GM19351 (cell line): ENCODE data around the gene ULK3.
"Not testable (repeated sequence)": the region's sequence is repeated elsewhere in the genome, so short reads cannot be mapped to it uniquely, and the experiment has no call there.

Source experiments
- ATAC-seq: cut with Tn5 transposase; IDR thresholded peaks from one replicate; pipeline ENCODE4 v1.9.1; 2021; ENCODE audit warnings: mild to moderate bottlenecking, moderate library complexity; ENCODE audit not compliant: unreplicated experiment

ULK3 gene

DNA sequence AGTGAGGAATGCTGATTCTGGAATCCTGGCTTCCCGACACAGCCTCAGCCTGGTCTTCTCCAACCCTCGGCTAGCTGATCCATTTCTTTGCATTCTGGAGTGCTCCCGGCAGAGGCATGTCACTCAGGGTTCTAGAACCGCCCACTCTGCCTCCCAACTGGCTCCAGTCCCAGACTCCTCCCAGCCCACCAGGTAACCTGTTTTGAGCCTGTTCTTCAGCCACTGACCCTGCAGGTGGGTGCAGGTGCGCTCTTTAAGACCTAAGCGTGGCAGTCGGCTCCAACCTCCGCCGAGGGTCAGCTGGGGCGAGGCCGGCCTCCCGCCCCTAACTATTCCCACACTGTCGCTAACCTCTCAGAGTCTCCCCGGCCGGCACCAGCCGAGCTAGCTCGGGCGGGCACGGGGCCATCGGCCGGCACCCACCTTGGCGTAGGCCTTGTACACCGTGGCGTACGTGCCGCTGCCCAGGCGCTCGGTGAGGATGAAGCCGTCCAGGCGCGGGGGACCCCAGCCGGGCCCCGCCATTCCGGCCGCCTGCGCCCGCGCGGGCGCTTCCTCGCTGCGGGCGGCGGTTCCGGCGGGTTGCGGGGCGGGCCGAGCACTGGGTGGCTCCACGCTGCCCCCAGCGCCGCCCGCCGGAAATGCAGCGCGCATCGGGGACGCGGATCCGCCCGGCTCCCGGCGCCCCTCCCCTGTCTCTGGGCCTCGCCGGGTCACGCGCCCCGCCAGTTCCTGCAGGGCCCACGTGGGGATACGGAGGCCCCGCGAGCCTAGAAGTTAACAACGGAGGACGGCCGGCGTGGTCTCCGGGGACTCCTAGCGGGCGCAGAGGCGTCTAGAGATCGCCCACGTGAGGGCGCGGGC is at the start of gene ULK3:
ULK3 (minus strand) TSS at position 576 of the 864 bp plus-strand sequence; CDS start at position 525, 51 bp downstream.
- ATAC-seq = peak; percentile 81

DNA sequence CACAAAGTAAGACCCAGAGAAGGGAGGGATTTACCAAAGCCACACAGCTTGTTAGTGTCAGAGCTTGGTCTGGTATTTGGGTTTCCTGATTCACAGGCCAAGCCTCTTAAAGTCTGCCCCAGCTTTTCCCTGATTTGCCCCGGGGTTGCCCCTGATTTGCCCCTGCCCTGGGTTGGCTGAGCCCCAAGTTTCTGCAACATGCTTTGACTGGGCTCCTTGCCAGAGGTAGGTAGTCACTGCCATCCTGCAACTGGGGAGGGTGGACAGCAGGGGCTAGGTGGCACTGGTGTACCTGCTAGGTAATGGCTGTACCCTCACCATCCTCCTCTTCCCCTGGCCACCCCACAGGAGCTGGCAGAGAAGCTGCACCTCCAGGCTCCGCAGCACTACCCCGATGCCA is 49.4 kb upstream of the ULK3 start:
- ATAC-seq = no peak

GRCh38 chr15:74891469-74891868 is 48.5 kb upstream of the ULK3 start:
- ATAC-seq = no peak

- no peak for ATAC-seq
Observed at GRCh38 chr15:74890665-74890960, 47.7 kb upstream of the ULK3 start.

- peak; percentile 95 for ATAC-seq
Observed at GRCh38 chr15:74889883-74890664, 47.1 kb upstream of the ULK3 start, which contains the start of gene MPI. TSS of gene MPI (plus strand) at chr15:74890042. CDS start at chr15:74890074, 32 bp downstream.

DNA sequence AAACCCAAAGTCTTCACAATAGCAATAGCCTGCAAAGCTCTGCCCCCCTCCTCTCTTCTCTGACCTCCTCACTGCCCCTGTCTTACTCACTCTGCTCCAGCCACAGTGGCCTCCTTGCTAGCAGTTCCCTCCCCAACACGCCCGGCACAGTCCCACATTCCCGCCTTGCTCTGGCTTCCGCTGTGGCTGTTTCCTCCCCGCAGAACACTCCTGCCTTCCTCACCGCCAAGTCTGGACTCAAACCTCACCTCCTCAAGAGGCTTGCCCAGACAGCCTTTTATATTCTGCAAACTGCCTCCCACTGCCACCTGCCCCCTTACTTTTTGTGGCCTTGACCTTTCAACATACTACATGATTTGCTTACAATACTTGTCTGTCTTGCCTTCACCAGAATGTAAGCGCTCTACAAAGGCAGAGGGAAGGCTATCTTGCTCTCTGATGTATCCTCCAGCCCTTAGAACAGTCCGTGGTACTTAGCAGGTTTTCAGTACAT is 46.5 kb upstream of the ULK3 start:
- ATAC-seq = peak; percentile 20

GRCh38 chr15:74888716-74889115 is 45.8 kb upstream of the ULK3 start:
- ATAC-seq = no peak

GRCh38 chr15:74887537-74888193 is 44.7 kb upstream of the ULK3 start:
- ATAC-seq = not testable (repeated sequence)

DNA sequence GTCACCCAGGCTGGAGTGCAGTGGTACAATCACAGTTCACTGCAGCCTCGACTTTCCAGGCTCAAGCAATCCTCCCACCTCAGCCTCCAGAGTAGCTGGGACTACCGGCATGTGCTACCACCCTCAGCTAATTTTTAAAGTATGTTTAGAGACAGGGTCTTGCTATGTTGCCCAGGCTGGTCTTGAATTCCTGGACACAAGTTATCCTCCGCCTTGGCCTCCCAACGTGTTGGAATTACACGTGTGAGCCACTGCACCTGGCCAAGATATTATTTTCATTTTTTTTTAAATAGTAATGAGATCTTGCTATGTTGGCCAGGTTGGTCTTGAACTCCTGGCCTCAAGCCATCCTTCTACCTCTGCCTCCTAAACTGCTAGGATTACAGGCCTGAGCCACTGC is 42.5 kb upstream of the ULK3 start:
- no peak for ATAC-seq

DNA sequence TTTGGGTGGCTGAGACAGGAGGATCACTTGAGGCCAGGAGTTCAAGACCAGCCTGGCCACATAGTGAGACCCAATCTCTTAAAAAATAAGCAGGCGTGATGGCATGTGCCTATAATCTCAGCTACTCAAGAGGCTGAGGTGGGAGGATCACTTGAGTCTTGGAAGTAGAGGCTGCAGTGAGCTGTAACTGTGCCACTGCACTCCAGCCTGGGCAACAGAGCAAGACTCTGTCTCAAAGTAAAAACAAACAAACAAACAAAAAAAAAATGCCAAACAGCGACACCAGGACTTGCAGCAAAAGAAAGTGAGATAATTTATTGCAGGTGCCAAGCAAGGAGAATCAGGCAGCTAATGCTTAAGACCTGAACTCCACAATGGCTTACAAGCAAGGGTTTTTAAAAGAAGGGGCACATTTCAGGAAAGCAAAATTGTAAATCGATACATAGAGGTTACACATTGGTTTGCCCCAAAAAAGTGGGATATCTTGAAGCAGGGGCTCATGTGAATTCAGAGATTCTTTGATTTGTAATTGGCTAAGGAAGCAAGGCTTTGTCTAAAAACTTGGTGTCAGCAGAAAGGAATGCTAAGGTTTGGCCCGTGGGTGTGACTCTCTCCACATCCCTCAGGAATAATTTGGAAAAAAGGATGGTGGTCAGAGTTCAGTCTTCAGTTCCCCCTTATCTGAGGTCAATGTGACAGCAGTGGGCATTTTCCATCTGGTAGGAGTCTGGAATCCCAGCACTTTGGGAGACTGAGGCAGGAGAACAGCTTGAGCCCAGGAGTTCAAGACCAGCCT is 41.7 kb upstream of the ULK3 start:
- ATAC-seq = no peak

- ATAC-seq = no peak
Observed at GRCh38 chr15:74882528-74882927, 39.6 kb upstream of the ULK3 start.

GRCh38 chr15:74878273-74878672 is 35.3 kb upstream of the ULK3 start:
- no peak for ATAC-seq

DNA sequence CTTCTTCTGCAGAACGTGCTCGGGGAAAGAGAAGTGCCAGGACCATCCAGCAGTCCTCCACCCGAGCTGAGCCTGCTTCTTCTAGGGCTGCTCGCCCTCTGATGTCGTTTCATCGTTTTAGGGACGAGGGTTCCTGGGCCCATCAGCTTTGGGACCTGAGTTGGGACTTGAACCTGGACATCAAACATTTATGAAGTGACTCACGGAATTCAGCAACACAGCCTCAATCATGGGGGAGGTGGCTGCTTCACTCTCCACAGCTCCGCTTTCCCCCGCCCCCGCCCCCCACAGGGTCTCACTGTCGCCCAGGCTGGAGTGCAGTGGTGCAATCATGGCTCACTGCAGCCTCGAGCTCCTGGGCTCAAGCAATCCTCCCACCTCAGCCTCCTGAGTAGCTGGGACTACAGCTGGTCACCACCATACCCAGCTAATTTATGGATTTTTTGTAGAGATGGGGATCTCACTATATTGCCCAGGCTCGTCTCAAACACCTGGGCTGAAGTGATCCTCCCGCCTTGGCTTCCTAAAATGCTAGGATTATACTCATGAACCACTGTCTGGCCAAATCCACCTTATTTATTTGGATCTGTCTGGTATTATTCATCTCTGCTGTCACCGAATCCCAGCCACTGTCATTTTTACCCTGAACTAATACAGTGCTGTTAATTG is 30.9 kb upstream of the ULK3 start:
- no peak for ATAC-seq

DNA sequence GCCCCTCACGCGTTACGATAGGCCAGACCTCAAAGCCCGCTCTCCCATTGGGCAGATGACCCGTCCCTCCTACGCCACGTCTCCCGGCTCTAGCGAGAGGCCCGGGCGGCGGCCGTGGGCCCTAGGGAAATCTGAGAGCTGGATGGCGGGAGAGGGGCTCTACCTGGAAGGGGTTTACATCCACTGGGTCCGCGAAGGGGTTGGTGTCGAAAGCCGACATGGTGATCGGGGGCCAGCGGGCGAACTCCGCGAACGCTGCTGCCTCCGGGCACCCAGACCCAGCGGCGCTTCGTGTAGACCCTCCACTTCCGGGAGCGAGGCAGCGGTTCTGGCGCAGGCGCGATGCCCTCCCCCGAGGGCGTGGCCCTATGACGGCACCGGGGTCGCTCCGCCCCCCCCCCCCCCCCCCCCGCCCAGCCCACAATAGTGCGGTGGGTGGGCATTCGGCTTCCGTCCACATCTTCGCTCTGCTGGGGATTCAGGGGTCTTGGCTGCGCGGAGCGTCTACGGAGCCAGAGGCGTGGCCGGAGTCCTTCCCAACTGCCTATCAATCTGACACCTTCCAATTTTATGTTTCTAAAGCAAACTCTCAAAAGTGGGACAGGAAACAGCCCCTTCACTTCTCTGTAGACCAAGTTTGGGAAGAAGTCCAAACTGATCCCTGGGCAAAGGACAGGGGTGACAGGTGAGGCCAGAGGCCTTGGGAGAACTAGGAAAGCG is 30.2 kb upstream of the ULK3 start, which contains the start of gene SCAMP2:
SCAMP2 (minus strand) TSS at position 330 of the 720 bp plus-strand sequence; CDS start at position 220, 110 bp downstream.
- peak; percentile 85 for ATAC-seq

GRCh38 chr15:74872702-74873035 is 29.7 kb upstream of the ULK3 start:
- no peak for ATAC-seq

GRCh38 chr15:74870436-74871215 is 27.7 kb upstream of the ULK3 start:
- ATAC-seq = no peak

GRCh38 chr15:74869726-74870407 is 26.9 kb upstream of the ULK3 start:
- ATAC-seq = no peak

- ATAC-seq = no peak
Observed at GRCh38 chr15:74869372-74869725, 26.4 kb upstream of the ULK3 start.
